HepG2 (cell line): ENCODE results near the gene NT5DC1. TPM values are rescaled to one million over a fixed set of nuclear protein-coding genes. Genes with fewer than 3 reads are reported as not detected.

Experiments
- ATAC-seq: fragments of 200-7000 bp; cut with Tn5 transposase; 3 replicates; pipeline ENCODE4 v1.9.1; 2020; ENCODE audit warnings: mild to moderate bottlenecking, moderate library complexity
- BruUV-seq: library from RNA; stranded (reverse); fragments of 400-500 nt; replicated peaks from 2 replicates; lab custom pipeline; 2021; lab: Mats Ljungman, UMichigan
- CTCF ChIA-PET: fragments of 300-600 bp; formaldehyde crosslinking; extraction: SDS; loops from one replicate; lab custom pipeline; 2021; ENCODE audit warnings: low total read pairs, inconsistent platforms, low intra/inter-chr PET ratio; lab: Yijun Ruan, JAX
- POLR2A ChIA-PET: fragments of 350-600 bp; sonication (Branson Sonifier 250); formaldehyde crosslinking; loops from one replicate; lab custom pipeline; 2020; ENCODE audit warnings: antibody characterized with exemption, inconsistent platforms; lab: Yijun Ruan, JAX
- DNase-seq: peaks from one replicate; pipeline ENCODE4 v3.0.0-alpha.2; 2015; ENCODE audit warnings: low spot score
- FAIRE-seq: peaks from 3 replicates; lab custom pipeline; 2011; peaks lifted over from hg19 to GRCh38; lab: Jason Lieb, UNC
- H2AFZ ChIP-seq: one replicate; pipeline ENCODE4 v1.6.1; 2011; ENCODE audit warnings: low read length, inconsistent platforms
- H3K27ac ChIP-seq: fragments of 300-600 bp; 3 replicates; pipeline ENCODE4 v1.8.0; 2011; ENCODE audit warnings: mixed run types, mild to moderate bottlenecking, mixed read lengths, low read length, inconsistent platforms; ENCODE audit not compliant: insufficient read depth; ENCODE audit errors: extremely low read length
- H3K27me3 ChIP-seq, 2 experiments: fragments of 200-600 bp in 1 of 2; 2 replicates in 1 of 2; 3 replicates in 1 of 2; pipeline versions ENCODE4 v1.6.0 to v1.8.0; 2011; ENCODE audit warnings: low read length in 2 of 2, mild to moderate bottlenecking in 2 of 2, moderate library complexity in 2 of 2, inconsistent platforms in 1 of 2; ENCODE audit not compliant: insufficient read depth in 2 of 2, control insufficient read depth in 1 of 2
- H3K36me3 ChIP-seq, 2 experiments: fragments of 200-600 bp in 1 of 2; replicated peaks in 1 of 2; 2 replicates in 1 of 2; 3 replicates in 1 of 2; pipeline versions ENCODE4 v1.5.1 to v1.8.0; 2011; ENCODE audit warnings: low read length in 2 of 2, inconsistent platforms in 1 of 2; ENCODE audit not compliant: insufficient read depth in 2 of 2, control insufficient read depth in 1 of 2
- H3K4me1 ChIP-seq: 2 replicates; pipeline ENCODE4 v1.5.1; 2012; ENCODE audit warnings: low read length, inconsistent platforms; ENCODE audit not compliant: insufficient read depth
- H3K4me2 ChIP-seq: 2 replicates; pipeline ENCODE4 v1.6.0; 2011; ENCODE audit warnings: low read depth, low read length, inconsistent platforms
- H3K4me3 ChIP-seq, 3 experiments: fragments of 200-600 bp in 1 of 3; sonication (generic), shearing (Covaris generic) in 1 of 3; replicated peaks in 1 of 3; 2 replicates each; pipeline ENCODE4 v1.5.1; 2011 to 2016; ENCODE audit warnings: low read length in 3 of 3, inconsistent platforms in 2 of 3, low read depth in 2 of 3, mild to moderate bottlenecking in 2 of 3, control low read depth in 1 of 3, mixed read lengths in 1 of 3; ENCODE audit not compliant: insufficient read depth in 1 of 3
- H3K79me2 ChIP-seq: one replicate; pipeline ENCODE4 v1.6.1; 2011; ENCODE audit warnings: low read length, inconsistent platforms; ENCODE audit not compliant: insufficient read depth
- H3K9ac ChIP-seq: 2 replicates; pipeline ENCODE4 v1.6.0; 2011; ENCODE audit warnings: mild to moderate bottlenecking, low read depth, low read length, inconsistent platforms; ENCODE audit not compliant: insufficient read depth
- H3K9me3 ChIP-seq: 2 replicates; pipeline ENCODE4 v1.5.1; 2012; ENCODE audit warnings: mild to moderate bottlenecking, low read length
- H4K20me1 ChIP-seq: 2 replicates; pipeline ENCODE4 v1.6.0; 2011; ENCODE audit warnings: inconsistent platforms, mild to moderate bottlenecking, low read length, moderate library complexity; ENCODE audit not compliant: insufficient read depth
- ESRRA ChIP-seq: sonication (generic); formaldehyde crosslinking; IDR thresholded peaks from 2 replicates; pipeline ENCODE4 v1.5.1; 2020; ENCODE audit warnings: mild to moderate bottlenecking, low read depth, missing genetic modification reagents
- HOXA7 ChIP-seq: sonication (generic); formaldehyde crosslinking; IDR thresholded peaks from 2 replicates; pipeline ENCODE4 v1.8.1; 2022; ENCODE audit warnings: mild to moderate bottlenecking, missing genetic modification reagents, moderate library complexity
- KDM1A ChIP-seq: IDR thresholded peaks from 2 replicates; pipeline ENCODE4 v1.6.1; 2016; ENCODE audit warnings: missing compliant biosample characterization
- MTF2 ChIP-seq: sonication (generic); formaldehyde crosslinking; IDR thresholded peaks from 2 replicates; pipeline ENCODE4 v1.5.0; 2020; ENCODE audit warnings: missing genetic modification reagents, borderline replicate concordance
- NFKBIZ ChIP-seq: IDR thresholded peaks from 2 replicates; pipeline ENCODE4 v1.6.1; 2018; ENCODE audit warnings: missing genetic modification reagents, missing compliant biosample characterization
- WIZ ChIP-seq: sonication (generic); formaldehyde crosslinking; IDR thresholded peaks from 2 replicates; pipeline ENCODE4 v1.5.1; 2020; ENCODE audit warnings: mild to moderate bottlenecking, missing genetic modification reagents
- ZBTB1 ChIP-seq: sonication (generic); formaldehyde crosslinking; IDR thresholded peaks from 2 replicates; pipeline ENCODE4 v1.4.0; 2020; ENCODE audit warnings: missing genetic modification reagents, borderline replicate concordance
- ZFP36L1 ChIP-seq: sonication (generic); formaldehyde crosslinking; IDR thresholded peaks from 2 replicates; pipeline ENCODE4 v1.8.0; 2022; ENCODE audit warnings: mild to moderate bottlenecking, missing genetic modification reagents, moderate library complexity
- ZMYM2 ChIP-seq: sonication (generic); formaldehyde crosslinking; IDR thresholded peaks from 2 replicates; pipeline ENCODE4 v1.8.0; 2022; ENCODE audit warnings: mild to moderate bottlenecking, missing genetic modification reagents
- ZMYM3 ChIP-seq: sonication (generic); formaldehyde crosslinking; IDR thresholded peaks from 2 replicates; pipeline ENCODE4 v1.5.1; 2020; ENCODE audit warnings: mild to moderate bottlenecking, missing genetic modification reagents
- ZNF251 ChIP-seq: sonication (generic); formaldehyde crosslinking; IDR thresholded peaks from 2 replicates; pipeline ENCODE4 v1.9.0; 2021; ENCODE audit warnings: mild to moderate bottlenecking, missing genetic modification reagents
- ZNF280D ChIP-seq: sonication (generic); formaldehyde crosslinking; IDR thresholded peaks from 2 replicates; pipeline ENCODE4 v1.5.1; 2020; ENCODE audit warnings: mild to moderate bottlenecking, missing genetic modification reagents
- ZNF383 ChIP-seq: sonication (generic); formaldehyde crosslinking; IDR thresholded peaks from 2 replicates; pipeline ENCODE4 v1.4.0; 2020; ENCODE audit warnings: missing genetic modification reagents, mild to moderate bottlenecking, borderline replicate concordance
- ZNF713 ChIP-seq: sonication (generic); formaldehyde crosslinking; IDR thresholded peaks from 2 replicates; pipeline ENCODE4 v1.4.0; 2020; ENCODE audit warnings: mild to moderate bottlenecking, missing genetic modification reagents
- ZNF768 ChIP-seq: sonication (generic); formaldehyde crosslinking; IDR thresholded peaks from 2 replicates; pipeline ENCODE4 v1.4.0; 2020; ENCODE audit warnings: missing genetic modification reagents
- WGBS: methylation state at CpG from one replicate; pipeline ENCODE4 v1.1.6; 2017; ENCODE audit warnings: low lambda C conversion rate; 5-methylcytosine and 5-hydroxymethylcytosine counted together
- in situ Hi-C: cut with HindIII; loops from 2 replicates; pipeline ENCODE4 v1.10.0; 2017; ENCODE audit warnings: low pct_unique_long_range_greater_than_20kb; ENCODE audit not compliant: extremely low pct_ligation_motif_present
- intact Hi-C: fragments of 100-400 bp; cut with micrococcal nuclease; formaldehyde crosslinking; loops from one replicate; pipeline ENCODE4 v1.10.0; 2022; ENCODE audit not compliant: unreplicated experiment
- polyA plus RNA-seq, 8 experiments: library from polyadenylated mRNA; depleted of rRNA in 3 of 8; stranded (reverse) in 7 of 8; unstranded in 1 of 8; fragments of >200 nt; fragmentation: Illumina TruSeq in 4 of 8; extraction: Trizol in 4 of 8; gene quantifications; 2 replicates each; pipeline versions ENCODE4 v1.2.1 to v1.2.3, GENCODE V29; 2011 to 2016; ENCODE audit warnings: low read depth in 4 of 8, missing spikeins in 1 of 8, mixed read lengths in 1 of 8; ENCODE audit not compliant: insufficient read depth in 1 of 8
- total RNA-seq, 5 experiments: library from RNA; depleted of rRNA; stranded (reverse); fragments of >200 nt; fragmentation: Illumina TruSeq; extraction: Trizol; gene quantifications; 2 replicates each; pipeline ENCODE4 v1.2.3, GENCODE V29; 2016; ENCODE audit warnings: low read depth in 1 of 5
- TF ChIP-seq, protein P1 (sequence below): sonication (generic); formaldehyde crosslinking; IDR thresholded peaks from 2 replicates; pipeline ENCODE4 v1.5.0; 2020; ENCODE audit warnings: missing genetic modification reagents

Gene NT5DC1
- total and polyA plus RNA-seq, 2 of the 13 experiments (the other 11 are each of a cell fraction or from before 2014, with no cell fraction given): 27.0 to 56.1 TPM

GRCh38 chr6:116101302-116101718 is 657 bp downstream of the NT5DC1 start (continued):
- TF ChIP-seq ZNF280D (CRISPR knock-in tag): peak; percentile 41
- TF ChIP-seq MTF2 (CRISPR knock-in tag): no peak
- TF ChIP-seq ZFP36L1 (CRISPR knock-in tag): 0 out of 2 replicates have a peak, but pooled peaks have one; percentile 31
- TF ChIP-seq WIZ (CRISPR knock-in tag): no peak
- no peak for TF ChIP-seq NFKBIZ
- TF ChIP-seq, protein P1, sequence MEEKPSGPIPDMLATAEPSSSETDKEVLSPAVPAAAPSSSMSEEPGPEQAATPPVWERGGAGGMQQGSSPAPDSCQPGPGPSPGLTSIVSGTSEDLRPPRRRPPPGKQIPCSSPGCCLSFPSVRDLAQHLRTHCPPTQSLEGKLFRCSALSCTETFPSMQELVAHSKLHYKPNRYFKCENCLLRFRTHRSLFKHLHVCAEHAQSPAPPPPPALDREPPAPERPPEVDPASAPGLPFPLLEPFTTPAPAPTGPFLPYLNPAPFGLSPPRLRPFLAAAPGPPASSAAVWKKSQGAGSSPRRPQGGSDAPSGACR (CRISPR knock-in tag): peak; percentile 9; the same call in 1 of the 2 replicates
- 0 out of 2 replicates have a peak, but pooled peaks have one; percentile 62 for TF ChIP-seq HOXA7 (CRISPR knock-in tag)
- TF ChIP-seq, all 625 proteins: peak for 11

DNA sequence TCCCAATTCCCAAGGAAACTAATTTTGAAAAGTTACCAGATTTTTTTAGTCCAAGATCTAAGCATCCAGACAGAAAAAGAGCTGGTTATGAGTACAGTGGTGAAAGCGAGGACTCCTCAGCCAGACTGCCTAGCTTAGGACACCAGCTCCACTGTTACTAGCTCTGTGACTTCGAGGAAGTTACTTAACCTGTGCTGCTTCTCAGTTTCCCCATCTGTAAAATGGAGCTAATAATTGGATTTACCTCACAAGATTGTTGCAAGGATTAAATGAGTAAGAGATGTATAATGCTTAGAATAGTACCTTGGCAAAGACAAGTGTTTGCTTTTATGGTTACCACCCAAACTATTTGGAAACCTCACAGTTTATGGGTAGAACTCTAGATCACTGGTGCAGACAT is 1.1 kb downstream of the NT5DC1 start:
- Histone ChIP-seq H3K9ac (peak overlapping the region; percentile 87), H3K36me3 (no peaks in the 10 kb centered on the region), H3K79me2 (peaks cover 25% of the 10 kb centered on the region), H3K27ac (peak overlapping the region; percentile 90), H3K27me3 (no peaks in the 10 kb centered on the region; a peak in 1 of 5 replicates), H3K9me3 (peaks cover under 1% of the 10 kb centered on the region; the same call in 1 of the 2 replicates), H4K20me1 (no peaks in the 10 kb centered on the region), H3K4me3 (peak overlapping the region; percentile 68 to 93 (median 92)), H3K4me1 (peaks cover 73% of the 10 kb centered on the region), H3K4me2 (peak overlapping the region; percentile 86), H2AFZ (no peak overlapping the region)
- CTCF ChIA-PET: interaction anchor here (1.1 to 1.8 kb wide), 2 partner anchors 9 to 91 kb away, joined by 4 to 11 read pairs; no protein-coding TSS in a partner anchor
- WGBS: 46% methylated on average over 2 of the region's 2 CpGs
- POLR2A ChIA-PET: interaction anchor here (2.1 to 4.1 kb wide), 4 partner anchors 10 to 90 kb away, joined by 14 to 51 read pairs (median 21); partner anchors contain the start of gene FRK
- ATAC-seq (no peak), DNase-seq (no peak), FAIRE-seq (no peak)
- TSS peak; percentile 46 for BruUV-seq
- in situ Hi-C loops (no loop called here), intact Hi-C loops (loop anchor here (5.0 to 10.0 kb wide), 2 partner anchors 173 to 204 kb away; partner anchors contain the start of gene TSPYL1)
- no peak for TF ChIP-seq ESRRA
- TF ChIP-seq ZMYM3 (CRISPR knock-in tag): 0 out of 2 replicates have a peak, but pooled peaks have one; percentile 32
- TF ChIP-seq ZNF713 (CRISPR knock-in tag): no peak
- no peak for TF ChIP-seq ZNF251
- no peak for TF ChIP-seq ZNF768 (CRISPR knock-in tag)
- peak; percentile 72; the same call in 1 of the 2 replicates for TF ChIP-seq KDM1A (CRISPR knock-in tag)
- no peak for TF ChIP-seq ZBTB1 (CRISPR knock-in tag)
- 0 out of 2 replicates have a peak, but pooled peaks have one; percentile 19 for TF ChIP-seq ZMYM2 (CRISPR knock-in tag)
- TF ChIP-seq ZNF383 (CRISPR knock-in tag): no peak
